ENCODE results near the gene ARHGEF19.
A peak's percentile ranks its signal among the peaks of the same experiment; 100 is the strongest.
"Not testable (repeated sequence)": the region's sequence is repeated elsewhere in the genome, so short reads cannot be mapped to it uniquely, and the experiment has no call there.

ARHGEF19 gene

DNA sequence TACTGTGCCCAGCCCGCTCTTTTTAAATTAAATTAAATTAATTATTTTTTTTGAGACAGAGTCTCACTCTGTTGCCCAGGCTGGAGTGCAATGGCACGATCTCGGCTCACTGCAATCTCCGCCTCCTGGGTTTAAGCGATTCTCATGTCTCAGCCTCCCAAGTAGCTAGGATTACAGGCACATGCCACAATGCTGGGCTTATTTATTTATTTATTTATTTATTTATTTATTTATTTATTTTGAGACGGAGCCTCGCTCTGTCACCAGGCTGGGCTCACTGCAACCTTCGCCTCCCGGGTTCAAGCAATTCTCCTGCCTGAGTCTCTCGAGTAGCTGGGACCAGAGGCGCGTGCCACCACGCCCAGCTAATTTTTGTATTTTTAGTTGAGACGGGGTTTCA lies 10.3 kb upstream of the ARHGEF19 start:
- DNase-seq (ENCODE audit: low read depth, low spot score), result not testable (repeated sequence)

DNA sequence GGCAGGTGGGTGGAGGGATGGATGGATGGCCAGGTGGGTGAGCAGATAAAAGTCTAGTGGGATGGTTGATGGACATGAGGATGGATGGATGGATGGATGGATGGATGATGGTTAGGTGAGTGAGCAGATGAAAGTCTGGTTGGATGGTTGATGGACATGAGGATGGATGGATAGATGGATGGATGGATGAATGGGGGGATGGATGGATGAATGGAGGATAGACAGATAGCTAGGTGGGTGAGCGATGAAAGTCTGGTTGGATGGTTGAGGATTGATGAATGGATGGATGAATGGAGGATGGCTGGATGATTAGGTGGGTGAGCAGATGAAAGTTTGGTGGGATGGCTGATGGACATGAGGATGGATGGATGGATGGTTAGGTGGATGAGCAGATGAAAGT lies 9.0 kb upstream of the ARHGEF19 start:
- DNase-seq (ENCODE audit: low read depth, low spot score), result no peak

DNA sequence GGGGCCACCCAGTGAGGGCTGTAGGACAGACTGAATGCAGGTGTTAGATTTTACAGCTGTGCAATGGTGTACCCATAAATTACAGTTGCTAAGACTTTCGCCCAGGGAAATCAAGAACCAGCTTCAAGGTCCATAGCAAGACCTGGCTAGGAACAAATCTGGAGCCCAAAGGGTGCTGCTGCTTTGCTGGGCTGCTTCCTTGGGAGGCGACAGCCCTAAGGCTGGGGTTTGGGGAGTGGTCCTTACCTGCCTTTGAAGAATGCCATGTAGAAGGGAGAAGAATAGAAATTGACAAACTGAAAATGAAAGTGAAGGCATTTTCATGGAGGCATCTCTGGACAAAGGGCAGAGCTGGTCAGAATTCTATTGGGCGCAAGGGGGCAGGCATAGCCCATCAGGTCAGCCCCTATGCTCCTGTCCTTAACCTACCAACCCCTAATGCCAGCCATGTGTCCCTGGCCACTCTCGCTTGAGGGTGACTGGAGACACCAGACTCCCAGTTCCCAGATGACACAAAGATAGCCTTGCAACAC lies 7.6 kb upstream of the ARHGEF19 start:
- no peak for DNase-seq (ENCODE audit: low read depth, low spot score)

DNA sequence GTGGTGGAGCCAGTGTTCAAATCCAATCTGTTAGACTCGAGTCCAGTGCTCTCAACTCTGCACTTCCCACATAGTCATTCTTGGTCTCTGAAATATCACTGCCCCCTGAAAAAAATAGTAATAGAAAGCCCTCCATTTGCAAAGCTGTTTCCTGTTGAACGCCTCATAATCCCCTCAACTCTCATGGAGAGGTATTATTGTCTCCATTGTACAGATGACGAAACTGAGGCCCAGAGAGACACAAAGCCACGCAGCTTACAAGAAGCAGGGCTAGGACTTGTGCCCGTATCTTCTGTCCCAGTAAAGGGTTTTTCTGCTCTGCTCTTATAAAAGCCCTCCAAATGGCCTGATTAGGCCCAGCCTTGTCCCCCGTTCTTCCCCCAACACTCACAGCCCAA lies 6.2 kb upstream of the ARHGEF19 start:
- DNase-seq (ENCODE audit: low read depth, low spot score), result no peak

DNA sequence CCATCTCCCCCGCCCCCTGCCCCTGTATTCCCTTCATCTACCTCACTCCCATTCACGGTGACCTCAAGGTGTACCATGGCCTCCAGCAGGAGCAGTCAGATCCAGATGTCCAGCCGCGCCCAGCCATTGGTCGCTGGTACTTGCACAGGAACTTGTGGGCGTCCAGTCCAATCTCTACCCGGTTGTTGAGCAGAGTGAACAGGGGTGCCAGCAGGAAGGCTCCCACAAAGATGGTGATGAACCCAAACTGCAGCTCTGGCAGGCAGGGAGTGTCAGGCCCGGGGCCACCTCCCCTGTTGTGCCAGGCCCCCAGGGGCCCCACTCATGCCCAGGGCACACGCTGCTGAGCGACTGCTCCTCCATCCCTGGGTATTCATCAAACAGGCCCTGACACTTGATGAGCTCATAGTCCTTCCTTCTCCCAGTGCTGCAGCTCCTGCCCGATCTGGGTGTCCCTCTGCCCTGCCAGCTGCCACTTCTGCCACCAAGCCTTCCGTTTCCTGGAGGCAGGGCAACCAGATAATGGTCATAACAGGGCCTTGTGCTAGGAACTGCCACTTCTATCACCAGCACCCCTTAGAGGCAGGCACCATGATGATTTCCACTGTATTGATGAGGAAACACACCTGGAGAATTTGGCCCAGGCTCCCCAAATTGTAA lies 5.7 kb upstream of the ARHGEF19 start:
- DNase-seq (ENCODE audit: low read depth, low spot score), result no peak

DNA sequence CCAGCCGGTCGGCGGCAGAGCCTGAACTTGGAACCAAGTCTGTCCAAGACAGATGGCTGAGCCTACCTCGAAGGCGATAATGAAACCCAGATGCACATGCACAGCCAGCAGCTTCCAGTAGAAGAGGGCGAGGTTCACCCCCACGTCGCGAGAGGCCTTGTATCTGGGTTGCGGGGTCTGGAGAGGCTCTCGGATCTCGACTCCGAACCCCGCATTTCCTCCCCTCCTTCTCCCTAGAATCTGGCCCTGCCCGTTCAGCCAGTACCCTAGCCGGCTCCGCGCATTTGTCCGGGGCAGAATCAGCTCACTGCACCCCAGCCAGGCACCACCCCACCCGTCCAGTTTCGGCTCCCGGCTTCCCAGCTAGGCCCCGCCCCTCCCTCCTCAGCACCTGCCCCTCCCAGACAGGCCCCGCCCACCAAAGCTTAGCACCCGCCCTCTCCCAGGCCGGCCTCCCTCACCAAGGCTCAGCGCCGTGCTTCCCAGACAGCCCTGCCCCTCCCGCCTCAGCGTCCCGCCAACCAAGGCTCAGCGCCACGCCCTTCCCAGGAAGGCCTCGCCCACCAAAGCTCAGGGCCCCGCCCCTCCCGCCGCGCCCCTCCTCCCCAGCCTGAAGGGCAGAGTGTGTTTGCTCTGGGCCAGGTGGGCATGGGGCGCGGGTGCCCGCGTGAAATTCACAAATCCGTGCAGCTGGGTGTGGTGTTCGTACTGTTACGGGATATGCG lies 4.8 kb upstream of the ARHGEF19 start:
- DNase-seq (ENCODE audit: low read depth, low spot score), result peak; percentile 88

DNA sequence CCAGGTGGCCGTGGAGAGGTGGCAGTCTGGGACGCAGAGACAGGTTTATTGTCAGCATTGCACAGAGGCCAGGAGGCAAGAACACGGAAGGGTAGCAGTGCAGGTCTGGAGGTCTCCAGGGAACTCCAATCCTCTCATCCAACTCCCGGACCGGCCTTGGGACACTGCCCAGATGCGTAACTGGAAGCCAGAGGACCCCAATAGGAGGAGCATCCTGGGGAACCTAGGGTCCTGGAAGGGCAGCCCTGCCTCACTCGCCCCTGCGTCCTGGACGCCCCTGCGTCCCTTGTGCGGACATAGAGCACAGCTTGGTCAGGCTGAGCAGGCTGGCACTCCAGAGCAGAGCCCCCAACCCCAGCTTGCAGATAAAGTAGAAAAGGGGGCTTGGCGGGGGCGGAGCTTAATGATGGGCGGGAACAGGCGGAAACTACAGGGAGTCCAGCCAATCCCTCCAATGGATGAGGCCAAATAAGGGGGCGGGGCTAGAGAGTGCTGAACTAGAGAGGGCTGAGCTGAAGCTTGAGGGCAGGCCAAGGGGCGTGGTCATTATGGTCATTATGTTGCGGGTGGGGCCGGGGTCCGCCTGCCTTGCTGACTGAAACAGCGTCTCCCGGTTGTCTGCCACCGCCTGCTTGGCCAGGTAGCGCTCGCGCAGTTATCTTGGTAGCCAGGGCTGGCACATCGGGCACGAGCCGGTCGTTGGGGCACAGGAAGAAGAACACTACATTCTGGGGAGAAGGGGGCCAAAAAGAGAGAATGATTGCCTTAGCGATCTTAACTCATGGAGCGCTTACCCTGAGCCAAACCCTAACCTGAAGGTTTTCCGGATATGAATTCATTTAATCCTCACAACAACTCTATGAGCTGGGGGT lies 3.7 kb upstream of the ARHGEF19 start:
- no peak for DNase-seq (ENCODE audit: low read depth, low spot score)

DNA sequence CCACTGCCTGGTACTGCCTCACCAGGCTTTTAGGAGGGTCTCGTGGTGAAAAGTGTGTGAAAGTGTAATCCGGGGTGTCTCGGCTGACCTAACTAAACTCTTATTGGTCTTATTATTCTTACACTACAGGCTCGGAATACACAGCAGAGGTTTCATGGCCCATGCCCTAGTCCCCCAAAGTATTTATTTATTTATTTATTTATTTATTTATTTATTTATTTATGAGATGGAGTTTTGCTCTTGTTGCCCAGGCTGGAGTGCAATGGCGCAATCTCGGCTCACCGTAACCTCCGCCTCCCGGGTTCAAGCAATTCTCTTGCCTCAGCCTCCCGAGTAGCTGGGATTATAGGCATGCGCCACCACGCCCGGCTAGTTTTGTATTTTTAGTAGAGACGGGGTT lies 2.8 kb upstream of the ARHGEF19 start:
- not testable (repeated sequence) for DNase-seq (ENCODE audit: low read depth, low spot score)

DNA sequence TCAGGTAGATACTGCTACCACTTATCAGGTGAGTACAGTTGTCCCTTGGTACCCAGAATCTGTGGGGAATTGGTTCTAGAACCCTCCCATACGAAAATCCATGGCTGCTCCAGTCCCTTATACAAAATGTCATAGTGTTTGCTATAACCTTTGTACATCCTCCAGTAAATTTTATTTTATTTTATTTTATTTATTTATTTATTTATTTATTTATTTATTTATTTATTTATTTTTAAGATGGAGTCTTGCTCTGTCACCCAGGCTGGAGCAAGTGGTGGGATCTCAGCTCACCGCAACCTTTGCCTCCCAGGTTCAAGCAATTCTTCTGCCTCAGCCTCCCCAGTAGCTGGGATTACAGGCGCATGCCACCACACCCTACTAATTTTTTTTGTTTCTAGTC lies 1.1 kb upstream of the ARHGEF19 start:
- DNase-seq (ENCODE audit: low read depth, low spot score), result not testable (repeated sequence)

DNA sequence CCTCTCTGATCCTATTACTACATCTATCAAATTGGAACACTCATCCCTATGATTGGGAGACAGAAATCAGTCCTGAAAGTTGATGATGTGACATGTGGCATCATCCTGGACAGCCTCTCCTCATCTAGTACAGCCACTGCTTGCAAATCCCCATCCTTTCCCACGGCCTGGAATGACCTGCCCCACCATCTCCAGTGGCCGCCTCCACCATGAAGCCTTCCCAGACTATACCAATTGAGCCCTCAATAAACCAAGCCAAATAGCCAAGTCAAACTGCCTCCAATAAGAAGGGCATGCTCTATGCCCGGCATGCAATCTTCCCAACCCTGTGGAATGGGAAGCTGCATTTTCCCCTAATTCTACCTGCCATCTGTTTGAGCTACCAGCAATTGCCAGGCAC lies 561 bp upstream of the ARHGEF19 start:
- DNase-seq (ENCODE audit: low read depth, low spot score), result no peak

DNA sequence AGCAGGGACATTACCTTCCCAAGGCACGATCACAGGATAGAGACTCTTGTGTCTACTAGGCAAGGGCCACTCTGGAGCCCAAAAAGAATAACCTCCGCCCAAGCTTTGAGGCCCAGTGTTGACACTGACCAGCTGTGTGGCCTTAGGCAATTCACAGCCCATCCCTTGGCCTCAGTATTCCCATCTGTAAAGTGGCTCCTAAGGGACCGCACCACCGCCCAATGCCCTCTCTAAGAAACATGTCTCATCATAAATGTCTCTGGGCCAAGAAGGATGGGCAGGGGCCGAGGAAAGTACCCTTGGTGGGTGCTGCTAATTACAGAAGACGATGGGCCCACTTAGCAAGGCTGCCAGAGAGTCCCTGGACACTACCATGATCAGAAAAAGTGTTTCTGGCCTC lies 628 bp downstream of the ARHGEF19 start:
- no peak for DNase-seq (ENCODE audit: low read depth, low spot score)

DNA sequence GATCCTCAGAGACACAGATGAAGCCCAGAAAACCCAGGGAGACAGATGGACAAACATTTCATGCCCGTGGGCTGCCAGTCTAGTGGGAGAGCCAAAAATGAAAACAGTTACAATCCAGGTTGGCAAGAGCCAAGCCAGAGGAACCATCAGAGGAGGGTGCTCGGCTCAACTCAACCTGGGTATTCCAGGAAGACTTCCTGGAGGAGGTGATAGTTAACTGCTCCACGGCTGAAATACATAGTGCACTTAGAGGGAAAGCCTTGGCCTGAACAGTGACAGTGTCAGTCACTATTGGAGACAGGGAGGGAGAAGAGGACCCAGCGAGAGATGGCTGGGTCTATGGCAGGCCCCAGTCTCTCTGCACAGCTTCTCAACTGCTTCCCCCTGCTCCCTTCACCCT lies 1.9 kb downstream of the ARHGEF19 start:
- no peak for DNase-seq (ENCODE audit: low read depth, low spot score)

DNA sequence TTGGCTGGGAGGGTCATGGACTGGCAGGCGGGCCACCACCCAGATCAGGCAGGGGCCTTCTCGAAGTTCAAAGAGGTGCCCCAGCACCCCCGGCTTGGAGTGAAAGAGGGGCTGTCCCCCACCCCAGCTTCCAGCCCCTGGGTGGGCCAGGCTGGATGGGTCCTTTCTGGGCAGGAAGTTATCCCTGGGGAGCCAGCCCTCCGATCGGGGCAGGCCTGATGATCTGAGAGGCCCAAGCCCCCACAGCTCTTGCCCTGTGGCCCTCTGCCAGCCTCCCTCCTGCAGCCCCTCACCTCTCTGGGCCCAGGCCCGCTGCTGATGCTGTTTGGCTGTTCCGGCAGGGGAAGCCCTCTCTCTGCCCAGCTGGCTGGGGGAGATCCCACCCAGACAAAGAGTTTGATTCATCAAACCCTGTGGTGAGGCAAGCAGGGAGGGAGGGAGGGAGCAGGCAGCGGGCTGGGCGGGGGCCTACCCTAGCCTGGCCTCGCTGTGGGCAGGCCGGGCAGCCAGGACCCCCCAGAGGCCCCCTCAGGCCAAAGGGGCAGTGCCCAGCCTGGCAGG lies 2.5 kb downstream of the ARHGEF19 start:
- no peak for DNase-seq (ENCODE audit: low read depth, low spot score)

DNA sequence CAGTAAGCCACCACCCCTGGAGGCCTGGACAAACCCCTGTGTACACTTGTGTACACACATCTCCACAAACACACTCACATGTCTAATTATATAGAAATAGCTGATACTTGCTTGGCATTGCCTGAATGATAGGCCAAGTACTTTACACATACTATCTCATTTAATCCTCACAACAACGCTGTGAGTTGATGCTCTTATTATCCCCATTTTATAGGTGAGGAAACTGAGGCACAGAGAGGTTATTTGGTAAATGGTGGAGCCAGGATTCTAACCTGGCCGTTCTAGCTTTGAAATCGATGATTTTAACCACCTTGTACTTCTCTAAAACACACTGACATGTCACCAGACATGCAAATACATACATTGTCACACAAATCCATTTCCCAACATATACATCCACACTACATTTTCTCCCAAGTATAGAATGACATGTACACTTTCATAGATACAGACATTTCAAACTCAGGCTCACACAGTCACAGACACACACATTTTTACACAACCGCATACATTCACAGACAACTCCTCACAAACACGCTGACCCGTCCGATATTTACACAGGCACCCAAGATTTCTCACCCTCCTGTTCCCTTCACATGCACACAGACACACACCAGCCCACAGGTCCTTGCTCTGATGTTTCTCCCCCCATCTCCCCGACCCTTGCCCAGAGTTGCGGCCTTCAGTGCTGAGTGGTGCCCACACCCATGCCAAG lies 3.2 kb downstream of the ARHGEF19 start:
- DNase-seq (ENCODE audit: low read depth, low spot score), result no peak

DNA sequence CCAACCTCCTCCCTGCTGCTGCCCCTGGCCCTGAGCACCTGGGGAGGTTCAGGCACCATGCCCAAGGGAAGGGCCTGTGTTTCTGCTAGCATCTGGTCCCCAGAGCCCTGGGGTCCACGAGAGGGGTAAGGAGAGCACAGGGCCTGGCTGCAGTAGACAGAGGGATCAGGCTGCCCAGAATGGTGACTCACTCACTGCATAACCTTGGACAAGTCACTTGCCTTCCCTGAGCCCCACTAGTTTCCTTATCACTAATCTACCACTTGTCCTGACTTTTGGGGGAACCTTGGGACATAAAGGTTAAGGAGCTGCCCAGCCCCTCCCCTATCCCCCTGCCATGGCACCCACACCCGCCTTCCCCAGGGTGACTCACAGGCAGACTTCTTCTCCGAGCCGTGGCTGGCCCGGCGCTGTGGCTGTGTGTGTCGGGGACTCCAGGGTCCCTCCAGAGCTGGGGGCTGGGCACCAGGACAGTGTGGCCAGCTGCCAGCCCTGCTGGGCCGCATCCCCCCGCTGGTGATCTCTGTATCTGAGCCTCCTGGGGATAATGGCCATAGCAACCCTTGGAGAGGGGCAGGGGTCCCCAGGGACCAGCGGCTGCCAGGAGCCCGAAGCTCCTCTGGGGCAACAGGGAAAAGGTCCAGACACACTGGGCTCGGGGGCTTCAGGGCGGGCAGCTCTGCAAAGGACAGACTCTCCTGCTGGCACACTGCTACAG lies 4.0 kb downstream of the ARHGEF19 start:
- no peak for DNase-seq (ENCODE audit: low read depth, low spot score)

DNA sequence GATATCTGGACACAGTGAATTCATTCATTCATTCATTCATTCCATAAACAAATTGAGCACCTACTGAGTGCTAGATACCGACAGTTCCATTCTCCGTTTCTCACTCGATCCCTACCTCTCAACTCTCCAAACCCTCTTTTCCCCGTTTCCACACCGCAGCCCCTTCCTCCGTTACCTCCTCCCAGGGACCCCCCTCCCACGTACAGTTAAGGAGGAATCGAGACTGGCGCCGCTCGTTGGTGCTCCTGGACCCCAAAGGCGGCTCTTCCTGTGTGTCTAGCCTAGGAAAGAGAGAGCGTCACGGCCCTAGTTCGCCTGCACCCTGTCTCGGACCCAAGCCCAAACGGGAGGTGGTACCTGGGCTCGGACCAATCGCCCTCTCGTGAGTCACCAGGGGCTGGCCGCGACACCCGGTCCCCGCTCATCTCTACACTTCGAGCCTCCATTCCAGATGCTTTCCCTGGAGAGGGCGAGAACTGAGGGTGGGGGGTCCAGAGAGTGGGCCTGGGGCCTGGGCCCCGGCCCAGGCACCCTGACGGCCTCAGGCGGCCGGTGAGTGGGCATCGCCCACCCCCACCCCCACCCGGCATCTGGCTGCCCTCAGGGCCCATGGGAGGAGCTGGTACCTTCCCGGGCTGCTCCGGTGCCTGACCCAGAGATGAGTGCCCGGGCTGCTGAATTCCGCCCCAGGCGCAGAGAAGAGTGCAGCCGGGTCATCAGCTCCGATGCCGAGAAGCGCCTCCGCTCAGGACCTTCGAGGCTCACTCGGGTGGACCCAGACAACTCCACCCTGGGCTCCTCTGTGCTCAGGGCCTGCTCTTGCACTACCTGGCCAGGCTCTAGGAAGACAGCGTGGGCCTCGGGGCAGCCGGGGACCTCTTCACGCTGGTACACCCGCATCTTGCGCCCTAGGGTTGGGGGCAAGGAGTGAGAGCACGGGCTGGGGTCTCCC lies 4.9 kb downstream of the ARHGEF19 start:
- no peak for DNase-seq (ENCODE audit: low read depth, low spot score)

DNA sequence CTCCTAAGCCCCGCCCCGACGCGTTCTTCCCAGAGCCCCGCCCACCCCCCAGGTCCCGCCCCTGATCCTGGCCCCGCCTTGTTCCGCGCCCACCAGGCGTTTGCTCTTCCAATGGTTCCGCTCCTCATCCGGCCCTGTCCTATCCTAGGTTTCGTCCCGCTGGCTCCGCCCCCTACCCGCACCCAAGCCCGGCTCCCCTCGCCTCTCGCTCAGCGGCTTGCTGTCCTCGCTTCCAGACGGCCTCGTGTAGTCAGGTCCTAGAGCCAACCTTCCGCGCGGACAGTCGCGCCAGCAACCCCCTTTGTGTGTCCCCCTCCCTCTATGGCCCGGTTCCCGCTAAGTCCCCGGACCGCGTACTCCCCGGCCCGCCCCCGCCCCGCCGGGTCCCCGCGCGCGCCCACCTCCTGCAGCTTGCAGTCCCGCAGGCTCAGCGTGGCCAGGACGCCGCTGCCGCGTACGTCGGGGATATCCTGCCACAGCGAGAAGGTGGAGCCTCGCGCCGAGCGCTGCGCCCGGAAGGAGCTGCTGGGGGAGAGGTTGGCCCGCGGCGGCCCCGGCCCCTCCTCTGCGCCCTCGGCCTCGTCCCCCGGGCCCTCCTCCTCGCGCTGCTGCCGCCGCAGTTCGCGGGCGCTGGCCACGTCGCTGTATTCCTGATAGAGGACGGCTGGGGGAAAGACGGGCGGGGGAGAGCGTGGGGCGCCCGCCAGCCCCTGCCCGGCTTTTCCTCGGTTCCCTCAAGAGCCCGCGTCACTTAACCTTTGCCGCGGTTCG lies 5.7 kb downstream of the ARHGEF19 start:
- DNase-seq (ENCODE audit: low read depth, low spot score), result peak; percentile 94

DNA sequence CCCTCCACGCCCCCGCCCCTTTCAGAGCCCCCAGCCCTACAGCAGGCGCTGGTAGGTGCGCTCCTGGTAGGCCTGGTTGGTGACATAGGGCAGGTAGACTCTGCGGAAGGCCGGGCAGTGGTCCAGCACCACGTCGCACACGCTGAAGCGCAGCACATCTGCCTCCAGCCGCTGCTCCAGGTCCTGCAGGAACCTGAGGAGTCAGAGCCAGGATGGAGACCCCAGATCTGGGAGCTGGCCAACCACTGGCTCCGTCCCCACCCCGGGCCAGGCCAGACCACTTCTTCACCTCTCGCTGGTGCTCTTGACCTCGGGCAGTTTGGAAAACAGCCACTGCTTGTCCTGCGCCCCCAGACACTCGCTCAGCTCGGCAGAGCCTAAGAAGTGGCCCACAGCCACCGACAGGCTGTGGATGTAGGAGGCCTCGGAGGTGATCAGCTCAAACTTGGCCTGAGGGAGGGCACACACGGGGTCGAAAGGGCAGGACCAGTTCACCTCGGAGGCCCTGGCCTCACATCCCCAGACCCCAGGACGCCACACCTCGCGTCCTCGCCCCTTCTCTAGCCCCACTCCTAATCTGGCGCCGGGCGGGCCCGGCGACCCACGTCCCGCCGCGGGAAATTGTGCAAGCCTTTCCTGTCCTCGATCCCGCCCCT lies 6.4 kb downstream of the ARHGEF19 start:
- DNase-seq (ENCODE audit: low read depth, low spot score), result no peak
